Endothelial cell of umbilical vein (primary cell): ENCODE data around the gene BRPF1.

Source experiments
- EZH2 ChIP-seq: IDR thresholded peaks from 2 replicates; pipeline ENCODE4 v1.6.1; 2012; ENCODE audit warnings: borderline replicate concordance, low read depth, mild to moderate bottlenecking, moderate library complexity, low read length, inconsistent platforms; ENCODE audit not compliant: severe bottlenecking
- JUN ChIP-seq: IDR thresholded peaks from 2 replicates; pipeline ENCODE4 v1.6.1; 2011; ENCODE audit warnings: borderline replicate concordance, low read depth; ENCODE audit not compliant: insufficient read length, insufficient read depth
- POLR2A ChIP-seq: IDR thresholded peaks from 2 replicates; pipeline ENCODE4 v1.6.1; 2012; ENCODE audit warnings: low read depth, mild to moderate bottlenecking, control low read depth, low read length
- POLR2AphosphoS5 ChIP-seq: IDR thresholded peaks from 2 replicates; pipeline ENCODE4 v1.6.1; 2012; ENCODE audit warnings: low read depth, mild to moderate bottlenecking, control low read depth, low read length, moderate library complexity; ENCODE audit not compliant: insufficient read depth
- TF ChIP-seq, protein P1 (sequence below), 2 donors: IDR thresholded peaks; 1 replicate in 1 of 2; 2 replicates in 1 of 2; pipeline ENCODE4 v1.5.1; 2011; ENCODE audit warnings: low read length in 2 of 2, mild to moderate bottlenecking in 2 of 2, moderate library complexity in 2 of 2, control low read depth in 1 of 2, inconsistent platforms in 1 of 2, low read depth in 1 of 2; ENCODE audit not compliant: insufficient read depth in 1 of 2; ENCODE audit errors: extremely low read depth in 1 of 2

DNA sequence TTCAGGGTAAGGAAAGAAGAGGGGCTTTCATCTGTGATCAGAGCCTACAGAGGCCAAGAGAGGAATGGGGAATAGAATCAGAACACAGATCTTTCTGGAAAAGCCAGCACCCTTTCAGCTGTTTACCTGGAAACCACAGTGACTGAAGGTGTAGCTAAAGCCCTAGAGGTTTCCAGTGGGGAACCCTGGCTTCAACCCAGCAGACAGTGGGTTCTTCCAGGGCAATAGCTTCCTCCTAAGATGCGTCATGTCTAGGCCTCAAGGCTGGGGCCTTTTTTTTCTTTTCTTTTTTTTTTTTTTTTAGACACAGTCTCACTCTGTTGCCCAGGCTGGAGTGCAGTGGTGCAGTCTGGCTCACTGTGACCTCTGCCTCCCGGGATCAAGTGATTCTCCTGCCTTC, 31.0 kb upstream of the BRPF1 start:
- TF ChIP-seq, protein P1, sequence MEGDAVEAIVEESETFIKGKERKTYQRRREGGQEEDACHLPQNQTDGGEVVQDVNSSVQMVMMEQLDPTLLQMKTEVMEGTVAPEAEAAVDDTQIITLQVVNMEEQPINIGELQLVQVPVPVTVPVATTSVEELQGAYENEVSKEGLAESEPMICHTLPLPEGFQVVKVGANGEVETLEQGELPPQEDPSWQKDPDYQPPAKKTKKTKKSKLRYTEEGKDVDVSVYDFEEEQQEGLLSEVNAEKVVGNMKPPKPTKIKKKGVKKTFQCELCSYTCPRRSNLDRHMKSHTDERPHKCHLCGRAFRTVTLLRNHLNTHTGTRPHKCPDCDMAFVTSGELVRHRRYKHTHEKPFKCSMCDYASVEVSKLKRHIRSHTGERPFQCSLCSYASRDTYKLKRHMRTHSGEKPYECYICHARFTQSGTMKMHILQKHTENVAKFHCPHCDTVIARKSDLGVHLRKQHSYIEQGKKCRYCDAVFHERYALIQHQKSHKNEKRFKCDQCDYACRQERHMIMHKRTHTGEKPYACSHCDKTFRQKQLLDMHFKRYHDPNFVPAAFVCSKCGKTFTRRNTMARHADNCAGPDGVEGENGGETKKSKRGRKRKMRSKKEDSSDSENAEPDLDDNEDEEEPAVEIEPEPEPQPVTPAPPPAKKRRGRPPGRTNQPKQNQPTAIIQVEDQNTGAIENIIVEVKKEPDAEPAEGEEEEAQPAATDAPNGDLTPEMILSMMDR (IDR thresholded peaks at IDR 0.05; ENCODE audit: extremely low read depth in 1 of 2, insufficient read depth in 1 of 2, low read depth in 1 of 2, low read length in 2 of 2), result no peak
- no peak for TF ChIP-seq POLR2A
- no peak for TF ChIP-seq EZH2
- no peak for TF ChIP-seq POLR2AphosphoS5
- no peak for TF ChIP-seq JUN
